H7 (cell line): ENCODE data around the gene FNDC11. TPM values are rescaled to one million over a fixed set of nuclear protein-coding genes. Genes with fewer than 3 reads are reported as not detected.

ENCODE experiments used
- DNase-seq: peaks from one replicate; pipeline ENCODE4 v3.0.0; 2012
- H3K27me3 ChIP-seq: 2 replicates; pipeline ENCODE4 v1.6.0; 2011; ENCODE audit warnings: mild to moderate bottlenecking, low read length; ENCODE audit not compliant: control insufficient read depth, insufficient read depth
- H3K36me3 ChIP-seq: replicated peaks from 2 replicates; pipeline ENCODE4 v1.5.1; 2011; ENCODE audit warnings: low read length; ENCODE audit not compliant: control insufficient read depth, insufficient read depth
- H3K4me3 ChIP-seq: 2 replicates; pipeline ENCODE4 v1.5.1; 2011; ENCODE audit warnings: low read depth, mild to moderate bottlenecking, control low read depth, low read length, moderate library complexity; ENCODE audit not compliant: insufficient read depth
- total RNA-seq: library from RNA; depleted of rRNA; stranded (reverse); fragments of >200 nt; shearing (Covaris generic); gene quantifications from 2 replicates; pipeline ENCODE4 v1.2.3, GENCODE V29; 2014

FNDC11 gene
- total RNA-seq, 1 experiment from 2014 or later = 8.0 TPM

- DNase-seq = peak; percentile 100
- peaks cover 9% of the 10 kb centered on the region for H3K36me3 ChIP-seq
Measured at GRCh38 chr20:63520504-63520933, 33.4 kb upstream of the FNDC11 start, which contains the start of gene PPDPF. Gene PPDPF (plus strand): TSS chr20:63520765. CDS start chr20:63521309, 544 bp downstream.

GRCh38 chr20:63520934-63521601, 32.9 kb upstream of the FNDC11 start:
- peak; percentile 96 for DNase-seq
- Histone ChIP-seq H3K36me3 (peaks cover 9% of the 10 kb centered on the region), H3K4me3 (peak overlapping the region; percentile 91), H3K27me3 (peaks cover 7% of the 10 kb centered on the region)

More at GRCh38 chr20:63520504-63520933, 33.4 kb upstream of the FNDC11 start, which contains the start of gene PPDPF:
- peak within 1 kb of the TSS; percentile 91 for H3K4me3 ChIP-seq
- H3K27me3 ChIP-seq = peaks cover 7% of the 10 kb centered on the region

GRCh38 chr20:63521602-63522001, 32.4 kb upstream of the FNDC11 start:
- peaks cover 9% of the 10 kb centered on the region for H3K36me3 ChIP-seq
- peak overlapping the region; percentile 91 for H3K4me3 ChIP-seq
- DNase-seq = peak; percentile 92
- peaks cover 7% of the 10 kb centered on the region for H3K27me3 ChIP-seq

GRCh38 chr20:63522091-63522868, 31.7 kb upstream of the FNDC11 start:
- H3K36me3 ChIP-seq = peaks cover 9% of the 10 kb centered on the region
- no peak overlapping the region for H3K4me3 ChIP-seq
- no peak for DNase-seq
- H3K27me3 ChIP-seq = peaks cover 7% of the 10 kb centered on the region

GRCh38 chr20:63522981-63523611, 30.9 kb upstream of the FNDC11 start:
- Histone ChIP-seq H3K36me3 (peaks cover 9% of the 10 kb centered on the region), H3K27me3 (peaks cover 7% of the 10 kb centered on the region), H3K4me3 (no peak overlapping the region)
- DNase-seq = peak; percentile 57

- DNase-seq = peak; percentile 26
- H3K4me3 ChIP-seq = no peak overlapping the region
- no peaks in the 10 kb centered on the region for H3K27me3 ChIP-seq
- H3K36me3 ChIP-seq = peaks cover 9% of the 10 kb centered on the region
Measured at GRCh38 chr20:63525185-63525584, 28.8 kb upstream of the FNDC11 start.

- Histone ChIP-seq H3K36me3 (peaks cover 9% of the 10 kb centered on the region), H3K27me3 (no peaks in the 10 kb centered on the region), H3K4me3 (no peak overlapping the region)
- DNase-seq = no peak
Measured at GRCh38 chr20:63525971-63526370, 28.0 kb upstream of the FNDC11 start.

GRCh38 chr20:63527184-63527583, 26.8 kb upstream of the FNDC11 start:
- no peak overlapping the region for H3K4me3 ChIP-seq
- H3K36me3 ChIP-seq = peaks cover 7% of the 10 kb centered on the region
- no peaks in the 10 kb centered on the region for H3K27me3 ChIP-seq
- DNase-seq = no peak

- Histone ChIP-seq H3K27me3 (no peaks in the 10 kb centered on the region), H3K4me3 (no peak overlapping the region), H3K36me3 (no peaks in the 10 kb centered on the region)
- peak; percentile 53 for DNase-seq
Measured at GRCh38 chr20:63529180-63529860, 24.6 kb upstream of the FNDC11 start.

GRCh38 chr20:63529861-63530787, 23.8 kb upstream of the FNDC11 start:
- Histone ChIP-seq H3K4me3 (no peak overlapping the region), H3K27me3 (no peaks in the 10 kb centered on the region), H3K36me3 (no peaks in the 10 kb centered on the region)
- DNase-seq = peak; percentile 65

- H3K36me3 ChIP-seq = no peaks in the 10 kb centered on the region
- no peak overlapping the region for H3K4me3 ChIP-seq
- no peaks in the 10 kb centered on the region for H3K27me3 ChIP-seq
- DNase-seq = peak; percentile 53
Measured at GRCh38 chr20:63530788-63531160, 23.2 kb upstream of the FNDC11 start.

- H3K27me3 ChIP-seq = no peaks in the 10 kb centered on the region
- peak; percentile 56 for DNase-seq
- no peak overlapping the region for H3K4me3 ChIP-seq
- H3K36me3 ChIP-seq = no peaks in the 10 kb centered on the region
Measured at GRCh38 chr20:63531686-63532448, 22.1 kb upstream of the FNDC11 start.

- no peaks in the 10 kb centered on the region for H3K27me3 ChIP-seq
- DNase-seq = peak; percentile 50
- no peaks in the 10 kb centered on the region for H3K36me3 ChIP-seq
- H3K4me3 ChIP-seq = no peak overlapping the region
Measured at GRCh38 chr20:63532449-63532971, 21.4 kb upstream of the FNDC11 start.
